GM12864 (cell line): ENCODE measurements around the gene ANO3.

Experiments
- DNase-seq: peaks from one replicate; pipeline ENCODE4 v3.0.0-alpha.2; 2011; ENCODE audit warnings: low read depth
- H3K4me3 ChIP-seq: 2 replicates; pipeline ENCODE4 v1.5.1; 2011; ENCODE audit warnings: mild to moderate bottlenecking, low read depth, low read length, control low read depth
- CTCF ChIP-seq: IDR thresholded peaks from 2 replicates; pipeline ENCODE4 v1.5.1; 2011; ENCODE audit warnings: low read depth, mild to moderate bottlenecking, moderate library complexity, low read length, control low read depth, inconsistent platforms; ENCODE audit errors: missing control alignments

The ANO3 gene

GRCh38 chr11:26696330-26696729 lies 364.4 kb downstream of the ANO3 start:
- DNase-seq = no peak
- no peak overlapping the region for H3K4me3 ChIP-seq
- TF ChIP-seq CTCF = no peak

GRCh38 chr11:26698224-26698623 lies 366.3 kb downstream of the ANO3 start:
- H3K4me3 ChIP-seq = no peak overlapping the region
- TF ChIP-seq CTCF = no peak
- DNase-seq = no peak

- DNase-seq = no peak
- H3K4me3 ChIP-seq = no peak overlapping the region
- no peak for TF ChIP-seq CTCF
These were observed 368.8 kb downstream of the ANO3 start for GRCh38 chr11:26700574-26701235.

GRCh38 chr11:26702406-26702805 lies 370.5 kb downstream of the ANO3 start:
- no peak for TF ChIP-seq CTCF
- no peak overlapping the region for H3K4me3 ChIP-seq
- DNase-seq = no peak

- no peak for TF ChIP-seq CTCF
- H3K4me3 ChIP-seq = no peak overlapping the region
- DNase-seq = no peak
These were observed 371.7 kb downstream of the ANO3 start for GRCh38 chr11:26703411-26704191.

- no peak for TF ChIP-seq CTCF
- no peak overlapping the region for H3K4me3 ChIP-seq
- no peak for DNase-seq
These were observed 372.3 kb downstream of the ANO3 start for GRCh38 chr11:26704249-26704648.
